Spleen (tissue), 11 donors: ENCODE data around the gene NME9. TPM values are rescaled to one million over a fixed set of nuclear protein-coding genes. Genes with fewer than 3 reads are reported as not detected.

Experiments
- DNase-seq: peaks from one replicate; pipeline ENCODE4 v3.0.0-alpha.2; 2020
- H3K27ac ChIP-seq, 8 donors: fragments of 200-600 bp; sonication (generic) in 7 of 8; 1 replicate in 4 of 8; 2 replicates in 4 of 8; pipeline versions ENCODE4 v1.5.0 to v1.8.0; 2016 to 2021; ENCODE audit warnings: inconsistent platforms in 4 of 8, mild to moderate bottlenecking in 4 of 8, moderate library complexity in 1 of 8
- H3K27me3 ChIP-seq, 7 donors: fragments of 200-600 bp; sonication (generic) in 6 of 7; replicated peaks in 1 of 7; 1 replicate in 4 of 7; 2 replicates in 3 of 7; pipeline versions ENCODE4 v1.5.0 to v1.8.0; 2016 to 2021; ENCODE audit warnings: inconsistent platforms in 3 of 7, mild to moderate bottlenecking in 1 of 7
- H3K36me3 ChIP-seq, 6 donors: fragments of 200-600 bp; sonication (generic) in 5 of 6; 1 replicate in 4 of 6; 2 replicates in 2 of 6; pipeline versions ENCODE4 v1.5.0 to v1.8.0; 2016 to 2021; ENCODE audit warnings: inconsistent platforms in 2 of 6
- H3K4me1 ChIP-seq, 6 donors: fragments of 200-600 bp; sonication (generic) in 5 of 6; 1 replicate in 3 of 6; 2 replicates in 3 of 6; pipeline versions ENCODE4 v1.5.0 to v1.8.0; 2016 to 2021; ENCODE audit warnings: inconsistent platforms in 3 of 6
- H3K4me3 ChIP-seq, 8 donors: fragments of 200-600 bp; sonication (generic) in 7 of 8; 1 replicate in 4 of 8; 2 replicates in 4 of 8; pipeline versions ENCODE4 v1.5.0 to v1.8.0; 2016 to 2021; ENCODE audit warnings: inconsistent platforms in 4 of 8, mild to moderate bottlenecking in 4 of 8, moderate library complexity in 2 of 8
- H3K9me3 ChIP-seq, 8 donors: fragments of 200-600 bp; sonication (generic) in 7 of 8; 1 replicate in 4 of 8; 2 replicates in 4 of 8; pipeline versions ENCODE4 v1.5.0 to v1.8.0; 2016 to 2021; ENCODE audit warnings: inconsistent platforms in 4 of 8
- POLR2A ChIP-seq, 3 donors: fragments of 450-650 bp; IDR thresholded peaks; one replicate each; pipeline ENCODE4 v1.5.1; 2017; ENCODE audit warnings: antibody characterized with exemption in 3 of 3, mild to moderate bottlenecking in 1 of 3
- POLR2AphosphoS5 ChIP-seq, 3 donors: sonication (generic); formaldehyde crosslinking; IDR thresholded peaks; one replicate each; pipeline ENCODE4 v1.5.1; 2017; ENCODE audit warnings: antibody characterized with exemption in 3 of 3
- WGBS, 5 donors: extraction: QIAGEN DNeasy Blood & Tissue Kit in 3 of 5; methylation state at CpG; one replicate each; pipeline versions ENCODE4 v1.1.5 to v1.1.7; 2013 to 2018; 5-methylcytosine and 5-hydroxymethylcytosine counted together
- intact Hi-C: fragments of 100-400 bp; cut with DNase I; formaldehyde crosslinking; loops from one replicate; pipeline ENCODE4 v1.15.0; 2023; ENCODE audit warnings: low total_unique reads
- polyA plus RNA-seq, 3 donors: library from polyadenylated mRNA; stranded (reverse); fragments of 200-250 nt; gene quantifications; one replicate each; pipeline ENCODE4 v1.2.1, GENCODE V29; 2013
- total RNA-seq, 7 donors: library from RNA; depleted of rRNA in 3 of 7; stranded (reverse); fragments of >200 nt in 3 of 7; fragmentation: NEBNext Ultra II Directional in 4 of 7; extraction: Animal tissue kit (Norgen Biotek cat#: 25700) in 4 of 7; gene quantifications; one replicate each; pipeline versions ENCODE4 v1.1.0 to v1.2.1, GENCODE V29; 2016 to 2021
- TF ChIP-seq, protein P1 (sequence below), 11 experiments: fragments of 200-600 bp in 7 of 11; fragments of 450-650 bp in 4 of 11; sonication (generic) in 4 of 11; IDR thresholded peaks in 8 of 11; conservative IDR thresholded peaks in 3 of 11; 1 replicate in 7 of 11; 2 replicates in 4 of 11; pipeline versions ENCODE4 v1.4.0 to v1.8.0; 2016 to 2021; ENCODE audit warnings: antibody characterized with exemption in 11 of 11, inconsistent platforms in 4 of 11, mild to moderate bottlenecking in 1 of 11
- donor health status: healthy with polysubstance abuse.
- donor health status: DM: no; HTN: no; CAD: no; lungs with moderate emphysema.
- donor health status: DM: no; HTN: no; CAD: no.
- donor health status: Bipolar disorder and iron deficiency.
- donor health status: healthy.
- donor health status: DM: no; HTN: no; CAD: no.
- donor health status: DM: yes; HTN: yes; CAD: no.

Gene NME9
- total and polyA plus RNA-seq, 10 donors, result 0.14 to 4.1 (median 0.44) TPM; not detected in 4

DNA sequence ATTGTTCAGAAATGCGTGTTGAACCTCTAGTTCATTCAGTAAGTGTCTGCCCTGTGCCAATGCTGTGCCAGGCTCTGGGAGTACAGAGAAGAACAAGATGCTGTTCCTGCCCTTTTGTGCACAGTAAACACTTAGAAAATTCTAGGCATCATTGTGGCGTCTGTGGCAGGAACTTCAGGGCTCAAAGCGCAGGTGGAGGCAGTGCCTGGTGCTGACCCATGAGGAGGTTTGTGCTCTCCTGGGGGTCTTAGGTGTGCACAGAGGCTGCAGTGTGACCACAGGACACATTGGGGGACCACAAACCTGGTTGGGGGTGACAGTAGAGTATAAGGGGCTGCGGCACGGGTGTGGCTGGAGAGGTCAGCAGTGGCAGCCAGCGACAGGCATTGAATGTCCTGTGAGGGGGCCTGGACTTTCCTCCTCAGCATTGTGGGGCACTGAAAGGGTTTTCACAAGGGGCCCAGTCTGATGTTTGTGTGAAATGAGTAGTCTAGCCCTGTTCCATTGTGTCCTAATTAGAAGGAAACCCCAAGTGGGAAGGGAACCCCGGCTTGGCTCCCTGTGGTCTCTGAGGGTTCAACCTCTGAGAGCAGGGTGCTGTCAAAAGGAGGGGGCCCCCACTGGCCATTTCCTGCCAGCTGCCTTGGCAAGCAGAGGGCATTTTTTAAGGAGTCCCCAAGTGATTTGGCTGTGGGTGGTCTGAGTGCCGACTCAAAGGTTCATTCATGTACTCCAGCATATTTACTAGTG lies 39.7 kb upstream of the NME9 start:
- peaks cover 0 to 57% (median 0%) of the 10 kb centered on the region in 7 donors for H3K27me3 ChIP-seq
- H3K36me3 ChIP-seq, result no peaks in the 10 kb centered on the region
- TF ChIP-seq, protein P1, sequence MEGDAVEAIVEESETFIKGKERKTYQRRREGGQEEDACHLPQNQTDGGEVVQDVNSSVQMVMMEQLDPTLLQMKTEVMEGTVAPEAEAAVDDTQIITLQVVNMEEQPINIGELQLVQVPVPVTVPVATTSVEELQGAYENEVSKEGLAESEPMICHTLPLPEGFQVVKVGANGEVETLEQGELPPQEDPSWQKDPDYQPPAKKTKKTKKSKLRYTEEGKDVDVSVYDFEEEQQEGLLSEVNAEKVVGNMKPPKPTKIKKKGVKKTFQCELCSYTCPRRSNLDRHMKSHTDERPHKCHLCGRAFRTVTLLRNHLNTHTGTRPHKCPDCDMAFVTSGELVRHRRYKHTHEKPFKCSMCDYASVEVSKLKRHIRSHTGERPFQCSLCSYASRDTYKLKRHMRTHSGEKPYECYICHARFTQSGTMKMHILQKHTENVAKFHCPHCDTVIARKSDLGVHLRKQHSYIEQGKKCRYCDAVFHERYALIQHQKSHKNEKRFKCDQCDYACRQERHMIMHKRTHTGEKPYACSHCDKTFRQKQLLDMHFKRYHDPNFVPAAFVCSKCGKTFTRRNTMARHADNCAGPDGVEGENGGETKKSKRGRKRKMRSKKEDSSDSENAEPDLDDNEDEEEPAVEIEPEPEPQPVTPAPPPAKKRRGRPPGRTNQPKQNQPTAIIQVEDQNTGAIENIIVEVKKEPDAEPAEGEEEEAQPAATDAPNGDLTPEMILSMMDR (IDR thresholded peaks at IDR 0.05 in 8 of 11, conservative IDR thresholded peaks at IDR 0.05 in 3 of 11), result no peak
- no peak for TF ChIP-seq POLR2A (IDR thresholded peaks at IDR 0.05)
- peaks cover 0 to 7% (median 0%) of the 10 kb centered on the region in 8 donors for H3K9me3 ChIP-seq
- 69 to 80% (median 76%) methylated on average over 8 of the region's 8 CpGs for WGBS, 5 donors
- intact Hi-C loops, result no loop called here
- DNase-seq, result peak; percentile 57
- H3K27ac ChIP-seq, result peak overlapping the region in 1 of 8 donors; percentile 14
- peaks cover 0 to 59% (median 27%) of the 10 kb centered on the region in 6 donors for H3K4me1 ChIP-seq
- H3K4me3 ChIP-seq, result no peak overlapping the region

DNA sequence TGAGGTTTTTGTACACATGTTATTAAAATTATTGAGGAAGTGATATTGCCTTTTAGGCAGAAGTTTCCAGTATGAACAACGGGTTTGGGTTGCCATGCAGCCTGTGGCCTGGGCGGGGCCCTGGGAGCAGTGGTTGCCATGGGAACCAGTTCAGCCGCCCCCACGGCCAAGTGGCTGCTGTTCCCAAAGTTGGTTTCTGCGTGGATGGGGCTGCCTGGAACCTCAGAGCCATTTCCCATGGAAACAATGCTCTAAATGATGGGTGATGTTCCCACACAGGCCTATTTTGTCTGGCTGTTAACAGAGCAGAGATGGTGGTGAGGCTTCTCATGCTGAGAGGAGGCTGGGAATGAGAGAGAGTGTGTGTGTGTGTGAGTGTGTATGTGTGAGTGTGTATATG lies 38.3 kb upstream of the NME9 start:
- TF ChIP-seq POLR2A (IDR thresholded peaks at IDR 0.05) (no peak), POLR2AphosphoS5 (IDR thresholded peaks at IDR 0.05) (peak in 1 of 3 donors; percentile 16)
- Histone ChIP-seq H3K27ac (peak overlapping the region in 4 of 8 donors; percentile 10 to 62 (median 28)), H3K4me3 (no peak overlapping the region), H3K4me1 (peaks cover 0 to 60% (median 27%) of the 10 kb centered on the region in 6 donors), H3K27me3 (peaks cover 0 to 68% (median 0%) of the 10 kb centered on the region in 7 donors), H3K9me3 (peaks cover 0 to 4% (median 0%) of the 10 kb centered on the region in 8 donors), H3K36me3 (no peaks in the 10 kb centered on the region)
- 33 to 52% (median 50%) methylated on average over 5 of the region's 5 CpGs for WGBS, 5 donors
- DNase-seq, result peak; percentile 81
- intact Hi-C loops, result no loop called here

DNA sequence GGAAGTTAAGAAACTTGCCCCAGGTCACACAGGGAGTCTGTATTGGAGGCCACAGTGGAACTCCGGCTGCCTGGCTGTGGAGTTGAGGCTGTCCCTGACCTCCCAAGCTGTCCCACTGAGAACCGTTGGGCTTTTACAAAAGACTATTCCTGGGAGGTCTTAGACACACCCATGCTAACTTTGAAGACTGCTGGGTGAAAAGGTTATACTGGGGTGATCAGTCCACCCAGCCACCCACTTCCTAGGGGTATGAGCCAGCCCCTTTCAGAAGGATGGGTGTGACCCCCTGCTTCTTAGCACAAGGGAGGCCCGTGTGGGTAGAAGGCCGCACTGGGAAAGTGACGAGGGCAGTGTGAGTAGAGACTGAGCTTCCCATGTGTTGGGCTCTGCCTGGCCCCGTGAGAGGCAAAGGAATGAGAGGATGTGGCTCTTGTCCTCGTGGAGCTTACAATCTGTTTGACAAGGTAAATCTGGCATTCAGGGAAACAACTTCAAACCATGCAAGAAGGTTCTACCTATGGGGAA lies 37.7 kb upstream of the NME9 start:
- Histone ChIP-seq H3K4me3 (no peak overlapping the region), H3K27ac (peak overlapping the region in 4 of 8 donors; percentile 10 to 62 (median 28)), H3K9me3 (peaks cover 0 to 4% (median 0%) of the 10 kb centered on the region in 8 donors), H3K36me3 (no peaks in the 10 kb centered on the region), H3K4me1 (peaks cover 0 to 60% (median 27%) of the 10 kb centered on the region in 6 donors), H3K27me3 (peaks cover 0 to 74% (median 0%) of the 10 kb centered on the region in 7 donors)
- 69 to 89% (median 80%) methylated on average over 7 of the region's 7 CpGs for WGBS, 5 donors
- no peak for TF ChIP-seq POLR2A (IDR thresholded peaks at IDR 0.05)
- TF ChIP-seq, protein P1 (IDR thresholded peaks at IDR 0.05 in 8 of 11, conservative IDR thresholded peaks at IDR 0.05 in 3 of 11), result no peak
- TF ChIP-seq POLR2AphosphoS5 (IDR thresholded peaks at IDR 0.05), result no peak
- peak; percentile 54 for DNase-seq
- intact Hi-C loops, result no loop called here

DNA sequence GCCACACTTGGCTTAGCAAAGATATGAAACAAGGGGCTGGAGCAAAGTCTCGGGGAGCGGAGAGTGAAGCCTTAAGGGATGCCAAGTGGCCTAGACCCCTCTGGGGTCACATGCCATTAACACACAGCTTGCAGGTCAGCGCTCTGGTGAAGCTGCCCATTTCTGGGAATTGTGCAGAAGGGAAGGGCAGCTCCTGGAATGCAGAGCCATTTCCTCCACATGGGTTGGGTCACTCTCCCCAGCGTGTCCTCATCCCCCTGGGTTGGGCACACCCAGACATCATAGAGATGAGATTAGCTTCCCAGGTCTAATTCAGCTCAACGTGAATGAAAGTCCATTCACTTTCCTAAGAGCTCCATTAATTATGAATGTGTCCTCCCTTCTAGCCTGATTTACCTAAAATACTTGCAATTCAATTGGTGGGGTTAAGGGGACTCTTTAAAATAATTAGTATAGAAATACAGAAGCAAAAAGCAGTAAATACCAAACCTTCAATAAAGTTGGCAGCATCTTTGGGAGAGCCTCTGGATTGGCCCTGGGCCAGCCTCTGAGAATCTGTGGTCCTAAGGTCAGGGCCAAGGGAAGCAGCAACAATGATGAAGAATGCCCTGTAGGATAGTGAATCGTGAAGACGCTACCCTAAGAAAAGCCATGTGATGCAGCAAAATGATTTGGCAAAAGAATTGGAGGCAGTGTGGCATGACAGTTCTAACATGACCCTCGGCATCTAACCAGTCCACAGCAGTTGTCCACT lies 36.5 kb upstream of the NME9 start:
- DNase-seq, result peak; percentile 56
- peaks cover 0 to 4% (median 0%) of the 10 kb centered on the region in 8 donors for H3K9me3 ChIP-seq
- H3K4me1 ChIP-seq, result peaks cover 0 to 56% (median 20%) of the 10 kb centered on the region in 6 donors
- no peak overlapping the region for H3K4me3 ChIP-seq
- 61 to 73% (median 65%) methylated on average over 8 of the region's 8 CpGs for WGBS, 5 donors
- H3K36me3 ChIP-seq, result no peaks in the 10 kb centered on the region
- intact Hi-C loops, result no loop called here
- H3K27me3 ChIP-seq, result peaks cover 0 to 84% (median 0%) of the 10 kb centered on the region in 7 donors
- H3K27ac ChIP-seq, result peak overlapping the region in 2 of 8 donors; percentile 43 to 62
- TF ChIP-seq, protein P1 (IDR thresholded peaks at IDR 0.05 in 8 of 11, conservative IDR thresholded peaks at IDR 0.05 in 3 of 11), result no peak
- peak in 2 of 3 donors; percentile 45 to 50 for TF ChIP-seq POLR2AphosphoS5 (IDR thresholded peaks at IDR 0.05)
